Duodenal mucosa (tissue), 2 donors: ENCODE results near the gene CNPY2.

Source experiments
- H3K27ac ChIP-seq: one replicate; pipeline ENCODE4 v1.7.0; 2013; ENCODE audit warnings: low read depth, low read length
- H3K27me3 ChIP-seq, 2 donors: one replicate each; pipeline ENCODE4 v1.7.0; 2013; ENCODE audit warnings: low read length in 2 of 2, control low read depth in 1 of 2; ENCODE audit not compliant: insufficient read depth in 2 of 2, control insufficient read depth in 1 of 2
- H3K36me3 ChIP-seq, 2 donors: one replicate each; pipeline ENCODE4 v1.7.0; 2013; ENCODE audit warnings: low read length in 2 of 2, control low read depth in 1 of 2; ENCODE audit not compliant: insufficient read depth in 2 of 2, control insufficient read depth in 1 of 2
- H3K4me1 ChIP-seq, 2 donors: one replicate each; pipeline ENCODE4 v1.7.0; 2013; ENCODE audit warnings: low read length in 2 of 2, control low read depth in 1 of 2; ENCODE audit not compliant: insufficient read depth in 2 of 2, control insufficient read depth in 1 of 2
- H3K4me3 ChIP-seq, 2 donors: one replicate each; pipeline ENCODE4 v1.7.0; 2013; ENCODE audit warnings: low read length in 2 of 2, low read depth in 1 of 2
- H3K9ac ChIP-seq, 2 donors: one replicate each; pipeline ENCODE4 v1.7.0; 2013; ENCODE audit warnings: low read length in 2 of 2, low read depth in 1 of 2
- H3K9me3 ChIP-seq, 2 donors: one replicate each; pipeline ENCODE4 v1.7.0; 2013; ENCODE audit warnings: low read length in 2 of 2, control low read depth in 1 of 2; ENCODE audit not compliant: control insufficient read depth in 1 of 2

The CNPY2 gene

DNA sequence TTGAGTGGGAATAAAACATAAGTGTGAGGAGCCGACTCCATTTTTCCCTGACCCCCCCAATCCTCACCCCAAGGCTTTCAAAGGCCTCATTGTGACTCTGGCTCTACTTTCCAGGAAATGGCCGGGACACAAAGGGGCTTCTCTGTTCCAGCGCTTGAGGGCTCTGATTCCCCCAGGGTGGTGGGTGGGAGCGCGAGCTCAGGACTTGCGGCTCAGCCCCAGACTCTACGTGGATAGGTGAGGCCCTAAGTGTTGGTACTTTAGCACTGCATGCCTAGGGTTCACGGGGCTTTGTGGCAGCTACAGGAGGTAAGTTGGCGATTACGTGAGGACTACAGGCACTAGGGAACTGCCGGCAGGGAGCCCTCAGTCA lies 553 bp downstream of the CNPY2 start:
- Histone ChIP-seq H3K4me3 (peak overlapping the region; percentile 98 to 99), H3K36me3 (peaks cover 12 to 37% of the 10 kb centered on the region in 2 donors), H3K27ac (peak overlapping the region; percentile 90), H3K27me3 (no peaks in the 10 kb centered on the region), H3K9ac (peak overlapping the region; percentile 96 to 99), H3K9me3 (no peaks in the 10 kb centered on the region), H3K4me1 (peaks cover 10 to 19% of the 10 kb centered on the region in 2 donors)

DNA sequence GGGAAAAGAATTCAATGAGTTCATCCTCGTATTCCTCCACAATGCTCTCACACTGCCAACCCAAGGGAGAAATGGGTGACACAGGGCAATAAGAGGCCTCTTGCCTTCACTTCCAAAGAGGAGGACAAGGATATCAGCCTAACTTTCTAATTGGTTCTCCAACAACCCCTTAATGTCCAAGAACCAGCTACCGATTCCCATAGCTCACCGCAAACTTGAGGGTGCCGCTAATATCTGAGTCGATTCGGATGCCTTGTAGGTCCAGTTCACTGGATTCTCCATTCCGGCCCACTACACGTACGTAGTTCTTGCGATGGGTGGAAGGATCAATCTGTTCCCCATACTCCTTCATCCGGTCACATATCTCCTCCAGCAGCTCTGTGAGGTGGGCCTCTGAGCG lies 4.8 kb downstream of the CNPY2 start:
- H3K4me1 ChIP-seq, result peaks cover 10 to 13% of the 10 kb centered on the region in 2 donors
- H3K36me3 ChIP-seq, result peaks cover 0 to 41% of the 10 kb centered on the region in 2 donors

DNA sequence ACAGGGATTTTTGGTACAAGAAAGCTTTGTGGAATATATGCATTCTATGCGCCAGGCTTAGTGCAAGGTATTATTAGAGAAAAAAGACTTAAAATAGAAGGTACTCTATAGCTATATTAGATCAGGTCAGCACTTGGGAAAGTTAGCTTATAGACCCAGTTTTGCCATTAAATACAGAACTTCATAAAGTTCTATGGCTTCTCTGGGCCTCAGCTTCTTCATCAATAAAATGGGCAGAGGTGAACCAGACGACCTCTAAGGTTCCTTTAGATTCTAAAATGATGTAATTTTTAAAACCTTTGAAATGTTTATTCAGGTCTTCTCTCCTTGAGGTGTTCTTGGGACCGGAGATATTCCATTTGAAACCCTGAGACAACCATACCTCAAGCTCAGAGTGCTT lies 7.1 kb downstream of the CNPY2 start:
- no peak overlapping the region for H3K9ac ChIP-seq
- no peaks in the 10 kb centered on the region for H3K27me3 ChIP-seq
- H3K9me3 ChIP-seq, result no peaks in the 10 kb centered on the region
- peaks cover 0 to 50% of the 10 kb centered on the region in 2 donors for H3K36me3 ChIP-seq
- H3K4me3 ChIP-seq, result no peak overlapping the region
- H3K4me1 ChIP-seq, result no peaks in the 10 kb centered on the region
- H3K27ac ChIP-seq, result no peak overlapping the region

More for the DNA sequence above, 4.8 kb downstream of the CNPY2 start:
- Histone ChIP-seq H3K4me3 (no peak overlapping the region), H3K27ac (no peak overlapping the region), H3K9me3 (no peaks in the 10 kb centered on the region), H3K27me3 (no peaks in the 10 kb centered on the region), H3K9ac (no peak overlapping the region)

DNA sequence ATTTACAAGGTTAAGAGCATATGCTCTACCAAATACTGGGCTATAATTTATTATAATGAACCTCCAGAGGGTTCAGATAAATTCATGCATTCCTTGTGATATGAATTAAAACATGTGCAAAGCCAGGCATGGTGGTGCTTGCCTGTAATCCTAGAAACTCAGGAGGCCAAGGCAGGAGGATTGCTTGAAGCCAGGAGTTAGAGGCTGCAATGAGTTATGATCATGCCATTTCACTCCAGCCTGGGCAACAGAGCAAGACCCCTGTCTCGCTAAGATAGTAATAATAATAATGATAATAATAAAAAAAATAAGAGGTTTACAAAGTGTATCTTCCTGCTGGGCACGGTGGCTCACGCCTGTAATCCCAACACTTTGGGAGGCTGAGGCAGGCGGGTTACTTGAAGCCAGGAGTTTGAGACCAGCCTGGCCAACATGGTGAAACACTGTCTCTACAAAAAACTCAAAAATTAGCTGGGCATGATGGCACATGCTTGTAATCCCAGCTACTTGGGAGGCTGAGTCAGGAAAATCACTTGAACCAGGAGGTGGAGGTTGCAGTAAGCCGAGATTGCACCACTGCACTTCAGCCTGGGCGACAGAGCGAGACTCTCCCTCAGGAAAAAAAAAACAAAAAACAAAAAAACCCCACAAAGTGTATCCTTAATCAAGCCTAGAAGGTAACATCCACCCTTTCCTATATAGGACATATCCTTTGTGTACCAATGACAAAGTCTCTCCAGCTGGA lies 8.4 kb downstream of the CNPY2 start:
- no peak overlapping the region for H3K27ac ChIP-seq
- H3K4me1 ChIP-seq, result no peaks in the 10 kb centered on the region
- H3K27me3 ChIP-seq, result no peaks in the 10 kb centered on the region
- H3K36me3 ChIP-seq, result peaks cover 0 to 50% of the 10 kb centered on the region in 2 donors
- no peaks in the 10 kb centered on the region for H3K9me3 ChIP-seq
- H3K9ac ChIP-seq, result no peak overlapping the region
- no peak overlapping the region for H3K4me3 ChIP-seq

DNA sequence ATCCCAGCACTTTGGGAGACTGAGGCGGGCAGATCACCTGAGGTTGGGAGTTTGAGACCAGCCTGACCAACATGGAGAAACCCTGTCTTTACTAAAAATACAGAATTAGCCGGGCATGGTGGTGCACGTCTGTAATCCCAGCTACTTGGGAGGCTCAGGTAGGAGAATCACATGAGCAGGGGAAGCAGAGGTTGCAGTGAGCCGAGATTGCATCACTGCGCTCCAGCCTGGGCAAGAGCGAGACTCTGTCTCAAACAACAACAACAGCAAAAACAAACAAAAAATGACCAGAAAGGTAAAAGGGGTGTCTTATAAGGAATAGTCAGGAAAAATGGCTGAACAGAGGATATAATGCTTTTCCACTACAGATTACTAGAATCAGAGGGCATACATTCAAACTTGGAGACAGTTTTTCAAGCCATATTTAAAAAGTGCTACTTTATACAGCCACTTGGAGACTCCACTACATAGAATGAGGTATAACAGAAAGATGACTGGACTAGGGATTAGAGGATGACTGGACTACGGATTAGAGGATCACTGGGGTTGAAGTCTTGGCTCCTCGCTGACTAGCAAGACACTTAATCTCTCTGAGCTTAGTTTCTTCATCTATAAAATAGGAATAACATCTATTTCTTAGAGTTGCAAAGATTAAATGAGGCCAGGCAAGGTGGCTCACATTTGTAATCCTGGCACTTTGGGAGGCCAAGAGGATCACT lies 10.8 kb downstream of the CNPY2 start:
- no peak overlapping the region for H3K4me3 ChIP-seq
- no peak overlapping the region for H3K9ac ChIP-seq
- H3K27ac ChIP-seq, result no peak overlapping the region
- H3K27me3 ChIP-seq, result no peaks in the 10 kb centered on the region
- peaks cover 18 to 19% of the 10 kb centered on the region in 2 donors for H3K4me1 ChIP-seq
- no peaks in the 10 kb centered on the region for H3K9me3 ChIP-seq
- H3K36me3 ChIP-seq, result peaks cover 0 to 33% of the 10 kb centered on the region in 2 donors

DNA sequence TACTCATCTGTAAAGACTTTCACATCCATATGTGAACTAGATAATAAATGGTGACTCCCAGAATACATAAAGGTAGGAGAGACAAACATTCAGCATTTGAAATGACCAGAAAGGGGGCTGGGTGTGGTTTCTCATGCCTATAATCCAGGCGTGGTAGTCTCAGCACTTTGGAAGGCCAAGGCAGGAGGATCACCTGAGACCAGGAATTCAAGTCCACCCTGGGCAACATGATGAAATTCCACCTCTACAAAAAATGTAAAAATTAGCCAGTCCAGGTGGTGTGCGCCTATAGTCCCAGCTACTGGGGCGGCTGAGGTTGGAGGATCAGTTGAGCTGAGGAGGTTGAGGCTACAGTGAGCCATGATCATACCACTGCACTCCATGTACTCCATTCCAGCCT lies 11.5 kb downstream of the CNPY2 start:
- peaks cover 0 to 28% of the 10 kb centered on the region in 2 donors for H3K36me3 ChIP-seq
- H3K9ac ChIP-seq, result no peak overlapping the region
- H3K27ac ChIP-seq, result no peak overlapping the region
- no peak overlapping the region for H3K4me3 ChIP-seq
- no peaks in the 10 kb centered on the region for H3K9me3 ChIP-seq
- no peaks in the 10 kb centered on the region for H3K27me3 ChIP-seq
- H3K4me1 ChIP-seq, result peaks cover 19 to 22% of the 10 kb centered on the region in 2 donors

DNA sequence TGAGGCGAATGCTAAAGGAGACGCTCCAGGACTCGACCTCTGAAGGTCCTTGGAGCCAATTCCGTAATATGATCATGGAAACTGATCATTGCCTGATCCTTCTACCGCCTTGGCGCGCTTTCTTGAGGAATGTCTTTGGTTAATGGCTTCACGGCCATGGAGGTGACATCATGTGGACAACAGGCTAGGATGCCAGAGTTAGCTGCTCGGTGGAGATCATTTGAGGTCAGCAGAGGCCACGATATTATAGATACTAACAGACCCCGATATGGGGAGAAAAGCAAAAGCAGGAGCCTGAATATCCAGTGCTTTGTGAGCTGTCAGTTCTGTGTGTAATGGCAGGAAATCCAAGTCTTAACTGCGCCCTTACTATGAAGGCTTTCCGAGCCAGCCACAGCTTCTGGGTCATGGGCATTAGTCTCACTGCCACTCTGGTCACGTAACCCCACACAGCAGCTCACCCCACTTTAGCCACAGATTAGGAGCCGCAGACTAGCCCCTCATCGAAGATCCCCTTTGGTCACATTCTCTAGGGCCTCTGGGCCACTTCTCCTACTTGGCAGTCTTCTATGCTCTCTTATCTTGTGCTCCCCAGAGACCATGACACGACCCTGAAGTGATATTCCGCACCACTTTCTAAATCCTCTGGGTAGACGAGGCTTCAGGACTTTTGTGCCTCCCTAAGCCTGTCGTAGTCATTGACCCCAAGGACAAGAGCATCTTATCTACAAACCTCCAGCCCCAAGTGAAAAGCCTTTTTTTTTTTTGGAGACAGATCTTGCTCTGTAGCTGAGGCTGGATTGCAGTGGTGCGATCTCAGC lies 14.9 kb downstream of the CNPY2 start:
- peaks cover 4 to 14% of the 10 kb centered on the region in 2 donors for H3K36me3 ChIP-seq
- H3K4me1 ChIP-seq, result peaks cover 43 to 54% of the 10 kb centered on the region in 2 donors
- H3K9ac ChIP-seq, result peak overlapping the region; percentile 61 to 65
- no peaks in the 10 kb centered on the region for H3K9me3 ChIP-seq
- peak overlapping the region; percentile 63 to 81 for H3K4me3 ChIP-seq
- peak overlapping the region; percentile 89 for H3K27ac ChIP-seq
- H3K27me3 ChIP-seq, result no peaks in the 10 kb centered on the region

DNA sequence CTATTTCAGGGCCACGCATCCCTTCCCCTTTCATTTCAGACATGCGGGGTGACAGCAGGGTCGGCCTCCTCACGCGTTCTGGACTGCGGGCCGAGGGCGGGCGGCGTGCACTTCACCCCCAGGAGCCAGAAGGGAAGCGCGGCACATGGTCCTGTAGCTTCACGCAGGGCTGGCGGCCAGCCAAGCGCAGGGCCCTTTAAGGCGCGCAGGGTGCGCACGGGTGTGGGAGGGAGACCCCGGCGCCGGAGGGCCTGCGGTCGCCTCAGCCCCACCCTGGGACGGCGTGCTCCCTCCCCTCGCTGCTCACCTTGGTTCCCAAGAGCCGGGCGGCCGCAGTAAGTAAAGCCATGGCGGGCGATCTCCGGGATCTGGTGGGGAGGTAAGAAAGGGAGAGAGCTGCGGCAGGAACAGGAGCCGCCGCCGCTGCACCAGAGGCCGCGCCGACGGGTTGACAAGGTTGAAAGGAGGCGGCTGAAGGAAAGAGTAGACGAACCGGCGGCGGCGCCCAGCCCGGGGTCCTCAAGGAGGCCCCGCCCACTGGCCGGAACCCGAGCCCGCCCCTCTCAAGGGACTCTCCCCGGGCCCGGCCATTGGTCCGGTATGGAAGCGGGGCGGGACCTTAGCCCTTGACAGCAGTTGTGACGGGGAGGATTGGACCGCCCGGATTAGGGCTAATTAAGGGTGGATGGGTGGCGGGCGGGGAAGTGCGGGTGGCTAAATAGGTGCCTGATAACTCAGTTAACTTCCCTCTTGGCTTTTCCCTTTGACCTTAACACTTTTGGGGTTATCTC lies 15.7 kb downstream of the CNPY2 start, which contains the start of gene CS:
CS (minus strand) TSS at position 478 of the 791 bp plus-strand sequence; CDS start at position 349, 129 bp downstream.
- no peaks in the 10 kb centered on the region for H3K27me3 ChIP-seq
- H3K9ac ChIP-seq, result peak within 1 kb of the TSS; percentile 92 to 93
- H3K4me3 ChIP-seq, result peak within 1 kb of the TSS; percentile 81 to 86
- H3K27ac ChIP-seq, result peak within 1 kb of the TSS; percentile 89
- H3K9me3 ChIP-seq, result no peaks in the 10 kb centered on the region
- H3K36me3 ChIP-seq, result peaks cover 4 to 10% of the 10 kb centered on the region in 2 donors
- peaks cover 43 to 54% of the 10 kb centered on the region in 2 donors for H3K4me1 ChIP-seq

DNA sequence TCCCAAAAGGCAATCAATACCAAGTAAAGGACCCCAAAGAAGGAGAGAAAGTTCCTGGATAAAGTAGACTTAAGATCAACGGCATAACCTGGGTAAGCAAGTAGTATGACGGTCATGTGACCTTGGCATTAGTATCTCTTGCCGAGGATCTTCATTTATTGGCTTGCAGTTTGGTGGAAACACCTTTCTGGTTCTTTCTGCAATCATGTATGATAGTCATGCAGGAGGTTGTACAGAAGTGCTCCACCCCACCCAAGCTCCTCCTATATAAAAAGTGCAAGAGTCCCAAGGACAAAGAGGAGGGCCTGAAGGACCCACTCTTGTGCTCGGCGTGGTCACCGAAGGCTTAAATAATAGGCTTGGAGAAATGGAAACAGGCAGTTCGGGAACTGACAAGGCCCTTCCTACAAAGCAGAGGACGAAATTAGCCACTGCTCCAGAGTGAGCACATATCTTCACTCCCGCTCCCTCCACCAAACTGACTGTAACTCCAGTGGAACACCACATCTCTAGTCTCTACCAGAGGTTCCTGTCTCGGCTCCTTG lies 16.4 kb downstream of the CNPY2 start:
- Histone ChIP-seq H3K9ac (peak overlapping the region; percentile 92 to 93), H3K36me3 (peaks cover 4 to 8% of the 10 kb centered on the region in 2 donors), H3K27me3 (no peaks in the 10 kb centered on the region), H3K4me3 (peak overlapping the region; percentile 81 to 86), H3K9me3 (no peaks in the 10 kb centered on the region), H3K27ac (peak overlapping the region; percentile 89), H3K4me1 (peaks cover 47 to 54% of the 10 kb centered on the region in 2 donors)
